Uterus (tissue), 2 donors: ENCODE results near the gene AAK1.

Experiments used
- POLR2A ChIP-seq, 2 donors: fragments of 450-650 bp; IDR thresholded peaks; one replicate each; pipeline ENCODE4 v1.6.1; 2016; ENCODE audit warnings: antibody characterized with exemption in 2 of 2, mild to moderate bottlenecking in 1 of 2, moderate library complexity in 1 of 2
- TF ChIP-seq, protein P1 (sequence below), 4 experiments: fragments of 200-600 bp in 2 of 4; fragments of 450-650 bp in 2 of 4; sonication (generic) in 2 of 4; IDR thresholded peaks; one replicate each; pipeline ENCODE4 v1.5.1; 2016 to 2019; ENCODE audit warnings: antibody characterized with exemption in 4 of 4, mild to moderate bottlenecking in 2 of 4, moderate library complexity in 1 of 4

DNA sequence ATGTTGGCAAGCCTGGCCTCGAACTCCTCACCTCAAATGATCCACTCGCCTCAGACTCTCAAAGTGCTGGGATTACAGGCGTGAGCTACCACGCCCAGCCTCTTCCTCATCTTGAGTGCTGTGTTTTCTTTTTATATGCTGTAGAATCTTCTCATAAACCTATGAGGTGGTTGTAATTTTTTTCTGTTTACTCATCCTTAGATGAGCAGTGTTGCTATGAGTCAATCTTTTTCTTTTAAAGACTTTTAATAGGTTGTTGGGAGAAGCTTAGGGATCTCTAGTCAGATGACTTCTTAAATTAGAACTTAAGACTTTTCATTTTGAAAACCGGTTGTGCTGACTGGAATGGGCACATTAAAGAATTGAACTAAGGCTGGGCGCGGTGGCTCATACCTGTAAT, 8.7 kb upstream of the AAK1 start:
- no peak for TF ChIP-seq POLR2A (IDR thresholded peaks at IDR 0.05)
- TF ChIP-seq, protein P1, sequence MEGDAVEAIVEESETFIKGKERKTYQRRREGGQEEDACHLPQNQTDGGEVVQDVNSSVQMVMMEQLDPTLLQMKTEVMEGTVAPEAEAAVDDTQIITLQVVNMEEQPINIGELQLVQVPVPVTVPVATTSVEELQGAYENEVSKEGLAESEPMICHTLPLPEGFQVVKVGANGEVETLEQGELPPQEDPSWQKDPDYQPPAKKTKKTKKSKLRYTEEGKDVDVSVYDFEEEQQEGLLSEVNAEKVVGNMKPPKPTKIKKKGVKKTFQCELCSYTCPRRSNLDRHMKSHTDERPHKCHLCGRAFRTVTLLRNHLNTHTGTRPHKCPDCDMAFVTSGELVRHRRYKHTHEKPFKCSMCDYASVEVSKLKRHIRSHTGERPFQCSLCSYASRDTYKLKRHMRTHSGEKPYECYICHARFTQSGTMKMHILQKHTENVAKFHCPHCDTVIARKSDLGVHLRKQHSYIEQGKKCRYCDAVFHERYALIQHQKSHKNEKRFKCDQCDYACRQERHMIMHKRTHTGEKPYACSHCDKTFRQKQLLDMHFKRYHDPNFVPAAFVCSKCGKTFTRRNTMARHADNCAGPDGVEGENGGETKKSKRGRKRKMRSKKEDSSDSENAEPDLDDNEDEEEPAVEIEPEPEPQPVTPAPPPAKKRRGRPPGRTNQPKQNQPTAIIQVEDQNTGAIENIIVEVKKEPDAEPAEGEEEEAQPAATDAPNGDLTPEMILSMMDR (IDR thresholded peaks at IDR 0.05) = no peak
